ENCODE results near the gene KDM2A. TPM values are rescaled to one million over a fixed set of nuclear protein-coding genes. Genes with fewer than 3 reads are reported as not detected.
"Not testable (repeated sequence)": the region's sequence is repeated elsewhere in the genome, so short reads cannot be mapped to it uniquely, and the experiment has no call there.

KDM2A gene
- total and polyA plus RNA-seq, 5 donors: 27.1 to 49.8 (median 46.0) TPM

- WGBS: 10% methylated on average over 65 of the region's 65 CpGs
- Histone ChIP-seq H3K4me1 (ENCODE audit: control insufficient read depth, insufficient read depth, low read length) (peaks cover 4% of the 10 kb centered on the region), H3K27me3 (ENCODE audit: control insufficient read depth, insufficient read depth) (no peaks in the 10 kb centered on the region), H3K27ac (ENCODE audit: low read length) (peak overlapping the region; percentile 100), H3K4me3 (ENCODE audit: low read length) (peak overlapping the region; percentile 61), H3K9me3 (ENCODE audit: control insufficient read depth, low read length) (no peaks in the 10 kb centered on the region)
- ATAC-seq (peak in 1 of 2 donors; percentile 4), DNase-seq (peak; percentile 44 to 79 (median 78))
- intact Hi-C loops (cut with DNase I): no loop called here
Measured at GRCh38 chr11:67117672-67118180, 1.3 kb upstream of the KDM2A start.

- intact Hi-C loops (cut with DNase I): no loop called here
- WGBS: 2% methylated on average over 59 of the region's 59 CpGs
- H3K27me3 ChIP-seq (ENCODE audit: control insufficient read depth, insufficient read depth): no peaks in the 10 kb centered on the region
- peak overlapping the region; percentile 61 for H3K4me3 ChIP-seq (ENCODE audit: low read length)
- peak overlapping the region; percentile 100 for H3K27ac ChIP-seq (ENCODE audit: low read length)
- DNase-seq (peak; percentile 58 to 81 (median 80)), ATAC-seq (peak; percentile 23 to 40)
- H3K9me3 ChIP-seq (ENCODE audit: control insufficient read depth, low read length): no peaks in the 10 kb centered on the region
- peaks cover 4% of the 10 kb centered on the region for H3K4me1 ChIP-seq (ENCODE audit: control insufficient read depth, insufficient read depth, low read length)
Measured at GRCh38 chr11:67118181-67118766, 789 bp upstream of the KDM2A start.

- H3K4me1 ChIP-seq (ENCODE audit: control insufficient read depth, insufficient read depth, low read length): peaks cover 5% of the 10 kb centered on the region
- under 1% methylated on average over 61 of the region's 61 CpGs for WGBS
- no peaks in the 10 kb centered on the region for H3K27me3 ChIP-seq (ENCODE audit: control insufficient read depth, insufficient read depth)
- ATAC-seq: peak in 1 of 2 donors; percentile 10
- H3K27ac ChIP-seq (ENCODE audit: low read length): peak overlapping the region; percentile 97
- H3K9me3 ChIP-seq (ENCODE audit: control insufficient read depth, low read length): no peaks in the 10 kb centered on the region
- DNase-seq: peak; percentile 29 to 76 (median 73)
- intact Hi-C loops (cut with DNase I): no loop called here
- H3K4me3 ChIP-seq (ENCODE audit: low read length): peak overlapping the region; percentile 96
Measured at GRCh38 chr11:67119585-67120391, 725 bp downstream of the KDM2A start.

GRCh38 chr11:67120456-67120855 lies 1.4 kb downstream of the KDM2A start:
- H3K27ac ChIP-seq (ENCODE audit: low read length): peak overlapping the region; percentile 45
- H3K27me3 ChIP-seq (ENCODE audit: control insufficient read depth, insufficient read depth): no peaks in the 10 kb centered on the region
- peaks cover 5% of the 10 kb centered on the region for H3K4me1 ChIP-seq (ENCODE audit: control insufficient read depth, insufficient read depth, low read length)
- peak overlapping the region; percentile 96 for H3K4me3 ChIP-seq (ENCODE audit: low read length)
- no peak for ATAC-seq
- intact Hi-C loops (cut with DNase I): no loop called here
- H3K9me3 ChIP-seq (ENCODE audit: control insufficient read depth, low read length): no peaks in the 10 kb centered on the region
- whole genome bisulfite sequencing: under 1% methylated on average over 12 of the region's 12 CpGs
- DNase-seq: no peak

GRCh38 chr11:67120881-67121710 lies 2.0 kb downstream of the KDM2A start:
- DNase-seq (no peak), ATAC-seq (no peak)
- H3K4me1 ChIP-seq (ENCODE audit: control insufficient read depth, insufficient read depth, low read length): peaks cover 5% of the 10 kb centered on the region
- WGBS: 8% methylated on average over 9 of the region's 9 CpGs
- peak overlapping the region; percentile 61 for H3K27ac ChIP-seq (ENCODE audit: low read length)
- no peaks in the 10 kb centered on the region for H3K9me3 ChIP-seq (ENCODE audit: control insufficient read depth, low read length)
- H3K4me3 ChIP-seq (ENCODE audit: low read length): peak overlapping the region; percentile 96
- no peaks in the 10 kb centered on the region for H3K27me3 ChIP-seq (ENCODE audit: control insufficient read depth, insufficient read depth)
- intact Hi-C loops (cut with DNase I): no loop called here

GRCh38 chr11:67123801-67124200 lies 4.7 kb downstream of the KDM2A start:
- DNase-seq; H3K4me1 ChIP-seq (ENCODE audit: control insufficient read depth, insufficient read depth, low read length); H3K9me3 ChIP-seq (ENCODE audit: control insufficient read depth, low read length); H3K27ac ChIP-seq (ENCODE audit: low read length); H3K4me3 ChIP-seq (ENCODE audit: low read length); ATAC-seq; H3K27me3 ChIP-seq (ENCODE audit: control insufficient read depth, insufficient read depth); intact Hi-C loops (cut with DNase I): not testable (repeated sequence)
- WGBS: 86% methylated on average over 5 of the region's 5 CpGs

- H3K4me3 ChIP-seq (ENCODE audit: low read length); H3K27ac ChIP-seq (ENCODE audit: low read length); H3K27me3 ChIP-seq (ENCODE audit: control insufficient read depth, insufficient read depth); intact Hi-C loops (cut with DNase I); H3K4me1 ChIP-seq (ENCODE audit: control insufficient read depth, insufficient read depth, low read length); H3K9me3 ChIP-seq (ENCODE audit: control insufficient read depth, low read length); ATAC-seq; DNase-seq: not testable (repeated sequence)
- WGBS: 95% methylated on average over 8 of the region's 8 CpGs
Measured at GRCh38 chr11:67126243-67126642, 7.2 kb downstream of the KDM2A start.

GRCh38 chr11:67126986-67127385 lies 7.9 kb downstream of the KDM2A start:
- no peak for DNase-seq
- Histone ChIP-seq H3K27me3 (ENCODE audit: control insufficient read depth, insufficient read depth) (no peaks in the 10 kb centered on the region), H3K4me1 (ENCODE audit: control insufficient read depth, insufficient read depth, low read length) (peaks cover 3% of the 10 kb centered on the region), H3K4me3 (ENCODE audit: low read length) (no peak overlapping the region), H3K9me3 (ENCODE audit: control insufficient read depth, low read length) (no peaks in the 10 kb centered on the region), H3K27ac (ENCODE audit: low read length) (no peak overlapping the region)
- no peak for ATAC-seq
- intact Hi-C loops (cut with DNase I): no loop called here
- WGBS: 77% methylated on average over 4 of the region's 4 CpGs

- H3K4me1 ChIP-seq (ENCODE audit: control insufficient read depth, insufficient read depth, low read length); ATAC-seq; DNase-seq; H3K4me3 ChIP-seq (ENCODE audit: low read length); H3K27ac ChIP-seq (ENCODE audit: low read length); H3K9me3 ChIP-seq (ENCODE audit: control insufficient read depth, low read length); intact Hi-C loops (cut with DNase I); H3K27me3 ChIP-seq (ENCODE audit: control insufficient read depth, insufficient read depth): not testable (repeated sequence)
- WGBS: 93% methylated on average over 10 of the region's 10 CpGs
Measured at GRCh38 chr11:67130861-67131260, 11.8 kb downstream of the KDM2A start.

GRCh38 chr11:67136156-67136555 lies 17.1 kb downstream of the KDM2A start:
- Histone ChIP-seq H3K4me1 (ENCODE audit: control insufficient read depth, insufficient read depth, low read length) (no peaks in the 10 kb centered on the region), H3K9me3 (ENCODE audit: control insufficient read depth, low read length) (no peaks in the 10 kb centered on the region), H3K4me3 (ENCODE audit: low read length) (no peak overlapping the region), H3K27me3 (ENCODE audit: control insufficient read depth, insufficient read depth) (no peaks in the 10 kb centered on the region), H3K27ac (ENCODE audit: low read length) (no peak overlapping the region)
- ATAC-seq (no peak), DNase-seq (no peak)
- intact Hi-C loops (cut with DNase I): no loop called here
- WGBS: 92% methylated on average over 1 of the region's 1 CpG
